Fibroblast of the aortic adventitia (primary cell): ENCODE data around the gene NNMT. TPM values are rescaled to one million over a fixed set of nuclear protein-coding genes. Genes with fewer than 3 reads are reported as not detected.
"Not testable (repeated sequence)": the region's sequence is repeated elsewhere in the genome, so short reads cannot be mapped to it uniquely, and the experiment has no call there.

Experiments
- DNase-seq: peaks from one replicate; pipeline ENCODE4 v3.0.0-alpha.2; 2010; ENCODE audit warnings: low read depth
- H3K4me3 ChIP-seq: 2 replicates; pipeline ENCODE4 v1.5.1; 2011; ENCODE audit warnings: low read depth, mild to moderate bottlenecking, control low read depth, low read length, moderate library complexity
- CTCF ChIP-seq: IDR thresholded peaks from 2 replicates; pipeline ENCODE4 v1.5.1; 2011; ENCODE audit warnings: mild to moderate bottlenecking, low read length, control low read depth, inconsistent platforms; ENCODE audit not compliant: insufficient read depth
- total RNA-seq: library from RNA; depleted of rRNA; stranded (reverse); fragments of >200 nt; gene quantifications from 2 replicates; pipeline ENCODE4 v1.2.3, GENCODE V29; 2012; ENCODE audit warnings: low replicate concordance

Gene NNMT
- total RNA-seq, 1 donor = 178 TPM

DNA sequence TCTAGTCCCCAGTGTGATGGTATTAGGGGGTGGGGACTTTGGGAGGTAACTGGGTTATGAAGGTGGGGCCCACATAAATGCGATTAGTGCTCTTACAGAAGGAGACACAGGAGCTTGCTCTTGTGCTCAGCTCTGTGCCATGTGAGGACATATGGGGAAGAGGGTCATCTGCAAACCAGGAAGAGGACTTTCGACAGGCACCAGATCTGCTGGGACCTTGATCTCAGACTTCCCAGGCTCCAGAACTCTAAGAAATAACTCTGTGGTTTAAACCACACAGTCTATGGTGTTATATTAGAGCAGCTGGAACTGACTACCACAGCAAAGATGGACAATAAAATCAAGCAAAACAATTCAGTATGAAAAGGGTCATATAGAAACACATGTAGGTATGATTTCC, 26.7 kb downstream of the NNMT start:
- H3K4me3 ChIP-seq = no peak overlapping the region
- no peak for DNase-seq
- no peak for TF ChIP-seq CTCF

DNA sequence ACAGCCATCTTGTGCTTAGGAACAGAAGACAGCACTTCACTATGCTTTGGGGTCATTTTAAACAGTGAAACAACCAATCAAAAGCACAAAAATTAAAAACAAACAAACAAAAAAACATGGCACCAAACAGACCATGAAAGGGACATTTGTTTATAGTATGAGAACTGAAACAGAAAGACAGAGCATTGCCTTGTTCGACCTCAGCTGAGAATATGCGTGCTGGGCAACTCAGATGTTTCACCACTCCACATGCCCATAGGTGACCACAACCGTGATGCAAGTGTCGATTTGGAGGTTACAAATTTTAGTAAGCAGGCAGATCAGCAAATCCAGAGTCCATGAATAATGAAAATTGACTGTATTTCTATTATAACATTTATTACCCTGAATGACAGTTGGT, 30.0 kb downstream of the NNMT start:
- no peak for TF ChIP-seq CTCF
- H3K4me3 ChIP-seq = no peak overlapping the region
- DNase-seq = no peak

GRCh38 chr11:114326776-114327175, 30.6 kb downstream of the NNMT start:
- TF ChIP-seq CTCF = no peak
- DNase-seq = no peak
- H3K4me3 ChIP-seq = no peak overlapping the region

DNA sequence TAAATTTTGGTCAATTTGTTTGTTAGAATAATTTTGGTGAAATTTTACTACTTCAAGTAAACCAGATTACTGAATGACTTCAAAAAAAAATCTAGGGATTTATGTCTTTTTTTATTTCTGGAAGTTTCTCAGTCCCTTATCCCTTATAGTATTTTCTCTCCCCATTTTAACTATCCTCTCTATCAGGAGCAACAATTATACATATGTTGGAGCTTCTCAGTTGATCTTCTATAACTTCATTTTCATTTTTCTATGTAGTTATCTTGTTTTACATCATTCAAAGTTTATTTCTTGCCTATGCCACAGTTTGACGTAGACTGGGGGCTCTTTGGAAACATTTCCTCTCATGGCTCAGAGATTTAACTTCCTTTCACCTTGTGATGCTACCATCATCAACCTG, 34.2 kb downstream of the NNMT start:
- no peak for TF ChIP-seq CTCF
- H3K4me3 ChIP-seq = no peak overlapping the region
- no peak for DNase-seq

GRCh38 chr11:114340311-114341131, 44.3 kb downstream of the NNMT start:
- DNase-seq = peak; percentile 91
- peak overlapping the region; percentile 59 for H3K4me3 ChIP-seq
- peak; percentile 87 for TF ChIP-seq CTCF

GRCh38 chr11:114341667-114342066, 45.5 kb downstream of the NNMT start:
- not testable (repeated sequence) for H3K4me3 ChIP-seq

GRCh38 chr11:114342476-114342875, 46.3 kb downstream of the NNMT start:
- H3K4me3 ChIP-seq = no peak overlapping the region
- no peak for DNase-seq
- no peak for TF ChIP-seq CTCF

More at GRCh38 chr11:114341667-114342066, 45.5 kb downstream of the NNMT start:
- not testable (repeated sequence) for DNase-seq
